Renal cortical epithelial cell (primary cell): ENCODE data around the gene DLL1. TPM values are rescaled to one million over a fixed set of nuclear protein-coding genes. Genes with fewer than 3 reads are reported as not detected.

Experiments used
- DNase-seq: peaks from one replicate; pipeline ENCODE4 v3.0.0-alpha.2; 2011; ENCODE audit warnings: low read depth
- total RNA-seq: library from RNA; depleted of rRNA; stranded (reverse); fragments of >200 nt; gene quantifications from 2 replicates; pipeline ENCODE4 v1.2.3, GENCODE V29; 2014

The DLL1 gene
- total RNA-seq, 1 donor from 2014 or later: 0.15 TPM

- DNase-seq: no peak
These were observed 7.4 kb downstream of the DLL1 start for GRCh38 chr6:170283212-170284081.

- DNase-seq: no peak
These were observed 8.2 kb downstream of the DLL1 start for GRCh38 chr6:170282512-170283158.

GRCh38 chr6:170281331-170282292 lies 9.3 kb downstream of the DLL1 start:
- no peak for DNase-seq

- no peak for DNase-seq
These were observed 10.2 kb downstream of the DLL1 start for GRCh38 chr6:170280689-170281045.

- peak; percentile 35 for DNase-seq
These were observed 10.7 kb downstream of the DLL1 start for GRCh38 chr6:170279977-170280688.

- no peak for DNase-seq
These were observed 11.5 kb downstream of the DLL1 start for GRCh38 chr6:170279426-170279825.

GRCh38 chr6:170278743-170279094 lies 12.2 kb downstream of the DLL1 start:
- no peak for DNase-seq

- DNase-seq: no peak
These were observed 12.8 kb downstream of the DLL1 start for GRCh38 chr6:170277893-170278742.

- DNase-seq: no peak
These were observed 14.4 kb downstream of the DLL1 start for GRCh38 chr6:170276369-170277057.

- no peak for DNase-seq
These were observed 15.9 kb downstream of the DLL1 start for GRCh38 chr6:170274713-170275560.

GRCh38 chr6:170273681-170274080 lies 17.2 kb downstream of the DLL1 start:
- no peak for DNase-seq

- DNase-seq: no peak
These were observed 17.7 kb downstream of the DLL1 start for GRCh38 chr6:170273191-170273590.

- no peak for DNase-seq
These were observed 18.4 kb downstream of the DLL1 start for GRCh38 chr6:170272341-170273065.

GRCh38 chr6:170271771-170272314 lies 19.0 kb downstream of the DLL1 start:
- no peak for DNase-seq

- no peak for DNase-seq
These were observed 19.8 kb downstream of the DLL1 start for GRCh38 chr6:170270984-170271593.

GRCh38 chr6:170269846-170270541 lies 20.9 kb downstream of the DLL1 start:
- peak; percentile 51 for DNase-seq
